ENCODE data around the gene TECTA. TPM values are rescaled to one million over a fixed set of nuclear protein-coding genes. Genes with fewer than 3 reads are reported as not detected.

Gene TECTA
- polyA plus RNA-seq, 1 of the 3 experiments (the other 2 are of a cell fraction) = 0.58 TPM

GRCh38 chr11:121090145-121090721 is 10.8 kb upstream of the TECTA start:
- peaks cover 0 to 19% of the 10 kb centered on the region in 2 experiments; a peak in 2 of 4 replicates for H3K4me1 ChIP-seq (ENCODE audit: control insufficient read depth in 1 of 2, insufficient read depth in 2 of 2, low read depth in 1 of 2, low read length in 1 of 2)
- H3K9me2 ChIP-seq = no peaks in the 10 kb centered on the region
- no peaks in the 10 kb centered on the region for H3K9me3 ChIP-seq
- H2AFZ ChIP-seq (ENCODE audit: low read depth) = no peak overlapping the region
- ChIA-PET CTCF (interaction anchor here (0.7 to 2.2 kb wide), 6 partner anchors 12 to 579 kb away, joined by 3 to 9 read pairs (median 4); partner anchors contain the start of gene GRIK4), POLR2A (interaction anchor here (1.0 kb wide), 1 partner anchor 543 kb away, joined by 3 read pairs; no protein-coding TSS in a partner anchor)
- H3K36me3 ChIP-seq (replicated peaks in 1 of 2; ENCODE audit: control insufficient read depth in 1 of 2, insufficient read depth in 2 of 2, low read length in 1 of 2) = peaks cover 5 to 41% of the 10 kb centered on the region in 2 experiments
- 62% methylated on average over 5 of the region's 5 CpGs for WGBS (ENCODE audit: low lambda C conversion rate)
- no peak overlapping the region for H3K9ac ChIP-seq
- peak; percentile 52 for DNase-seq
- H3K4me2 ChIP-seq = no peak overlapping the region
- H3K79me2 ChIP-seq (ENCODE audit: insufficient read depth) = no peaks in the 10 kb centered on the region
- H3K27me3 ChIP-seq (ENCODE audit: insufficient read depth) = no peaks in the 10 kb centered on the region
- H3F3A ChIP-seq (replicated peaks; ENCODE audit: insufficient read depth) = no peaks in the 10 kb centered on the region
- H3K4me3 ChIP-seq (ENCODE audit: low read depth in 2 of 2, low read length in 1 of 2) = no peak overlapping the region
- H4K20me1 ChIP-seq (ENCODE audit: insufficient read depth) = no peaks in the 10 kb centered on the region
- peak overlapping the region in 1 of 2 experiments; percentile 98; a peak in 2 of 4 replicates for H3K27ac ChIP-seq (ENCODE audit: low read depth in 2 of 2, low read length in 1 of 2)
- TF ChIP-seq POLR2AphosphoS5 (IDR thresholded peaks at IDR 0.05; ENCODE audit: low read depth, low read length) (no peak), SMC3 (IDR thresholded peaks at IDR 0.05; ENCODE audit: low read depth, low read length) (no peak), GABPA (IDR thresholded peaks at IDR 0.05; ENCODE audit: low read depth) (no peak), YY1 (IDR thresholded peaks at IDR 0.05; ENCODE audit: low read depth) (no peak), CHD2 (IDR thresholded peaks at IDR 0.05; ENCODE audit: low read length, partially characterized antibody) (peak; percentile 78), RFX5 (IDR thresholded peaks at IDR 0.05; ENCODE audit: low read length) (no peak), TAF1 (IDR thresholded peaks at IDR 0.05; ENCODE audit: borderline replicate concordance, low read depth, low read length) (no peak), MEF2A (IDR thresholded peaks at IDR 0.05; ENCODE audit: borderline replicate concordance, low read depth) (no peak), EP300 (IDR thresholded peaks at IDR 0.05; ENCODE audit: borderline replicate concordance in 1 of 2, low read depth in 1 of 2, low read length in 1 of 2) (peak in 1 of 2 experiments; percentile 86; a peak in 2 of 4 replicates), EZH2phosphoT487 (IDR thresholded peaks at IDR 0.05; ENCODE audit: borderline replicate concordance, low read depth) (no peak), NRF1 (IDR thresholded peaks at IDR 0.05; ENCODE audit: low read depth, low read length) (no peak), MXI1 (IDR thresholded peaks at IDR 0.05; ENCODE audit: low read depth, low read length) (peak; percentile 57; the same call in 1 of the 2 replicates), GATA2 (CRISPR knock-in tag; IDR thresholded peaks at IDR 0.05) (peak; percentile 95), FOSL2 (IDR thresholded peaks at IDR 0.05; ENCODE audit: borderline replicate concordance, low read depth) (no peak), RAD21 (IDR thresholded peaks at IDR 0.05; ENCODE audit: low read length) (no peak; the same call in 1 of the 2 replicates), MAX (IDR thresholded peaks at IDR 0.05; ENCODE audit: low read depth) (no peak), REST (IDR thresholded peaks at IDR 0.05; ENCODE audit: low read depth, low read length) (no peak), ELF1 (IDR thresholded peaks at IDR 0.05) (no peak), JUND (IDR thresholded peaks at IDR 0.05) (no peak), TEAD4 (IDR thresholded peaks at IDR 0.05; ENCODE audit: borderline replicate concordance, insufficient read depth) (no peak), NFIC (IDR thresholded peaks at IDR 0.05; ENCODE audit: borderline replicate concordance) (no peak), SIN3A (IDR thresholded peaks at IDR 0.05; ENCODE audit: borderline replicate concordance, low read depth, low read length) (no peak), RCOR1 (IDR thresholded peaks at IDR 0.05; ENCODE audit: low read length) (peak; percentile 79), RXRA (IDR thresholded peaks at IDR 0.05; ENCODE audit: borderline replicate concordance, low read depth) (no peak)
- TF ChIP-seq, protein P1, sequence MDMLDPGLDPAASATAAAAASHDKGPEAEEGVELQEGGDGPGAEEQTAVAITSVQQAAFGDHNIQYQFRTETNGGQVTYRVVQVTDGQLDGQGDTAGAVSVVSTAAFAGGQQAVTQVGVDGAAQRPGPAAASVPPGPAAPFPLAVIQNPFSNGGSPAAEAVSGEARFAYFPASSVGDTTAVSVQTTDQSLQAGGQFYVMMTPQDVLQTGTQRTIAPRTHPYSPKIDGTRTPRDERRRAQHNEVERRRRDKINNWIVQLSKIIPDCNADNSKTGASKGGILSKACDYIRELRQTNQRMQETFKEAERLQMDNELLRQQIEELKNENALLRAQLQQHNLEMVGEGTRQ (IDR thresholded peaks at IDR 0.05; ENCODE audit: borderline replicate concordance, low read depth, low read length) = no peak
- TF ChIP-seq, protein P2, sequence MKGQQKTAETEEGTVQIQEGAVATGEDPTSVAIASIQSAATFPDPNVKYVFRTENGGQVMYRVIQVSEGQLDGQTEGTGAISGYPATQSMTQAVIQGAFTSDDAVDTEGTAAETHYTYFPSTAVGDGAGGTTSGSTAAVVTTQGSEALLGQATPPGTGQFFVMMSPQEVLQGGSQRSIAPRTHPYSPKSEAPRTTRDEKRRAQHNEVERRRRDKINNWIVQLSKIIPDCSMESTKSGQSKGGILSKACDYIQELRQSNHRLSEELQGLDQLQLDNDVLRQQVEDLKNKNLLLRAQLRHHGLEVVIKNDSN (IDR thresholded peaks at IDR 0.05; ENCODE audit: borderline replicate concordance, low read depth) = no peak
- TF ChIP-seq, protein P3, sequence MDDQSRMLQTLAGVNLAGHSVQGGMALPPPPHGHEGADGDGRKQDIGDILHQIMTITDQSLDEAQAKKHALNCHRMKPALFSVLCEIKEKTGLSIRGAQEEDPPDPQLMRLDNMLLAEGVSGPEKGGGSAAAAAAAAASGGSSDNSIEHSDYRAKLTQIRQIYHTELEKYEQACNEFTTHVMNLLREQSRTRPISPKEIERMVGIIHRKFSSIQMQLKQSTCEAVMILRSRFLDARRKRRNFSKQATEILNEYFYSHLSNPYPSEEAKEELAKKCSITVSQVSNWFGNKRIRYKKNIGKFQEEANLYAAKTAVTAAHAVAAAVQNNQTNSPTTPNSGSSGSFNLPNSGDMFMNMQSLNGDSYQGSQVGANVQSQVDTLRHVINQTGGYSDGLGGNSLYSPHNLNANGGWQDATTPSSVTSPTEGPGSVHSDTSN (IDR thresholded peaks at IDR 0.05) = no peak
